Esophagus (tissue), 2 donors: ENCODE results near the gene SEC31B. TPM values are rescaled to one million over a fixed set of nuclear protein-coding genes. Genes with fewer than 3 reads are reported as not detected.

Experiments used
- H3K27ac ChIP-seq, 2 donors: one replicate each; pipeline ENCODE4 v1.5.1; 2013; ENCODE audit warnings: low read depth in 2 of 2, mild to moderate bottlenecking in 2 of 2, inconsistent platforms in 1 of 2, low read length in 1 of 2, moderate library complexity in 1 of 2
- H3K27me3 ChIP-seq, 2 donors: one replicate each; pipeline ENCODE4 v1.6.1; 2013; ENCODE audit warnings: low read length in 2 of 2, control low read depth in 1 of 2, mild to moderate bottlenecking in 1 of 2; ENCODE audit not compliant: insufficient read depth in 2 of 2, control insufficient read depth in 1 of 2
- H3K36me3 ChIP-seq, 2 donors: one replicate each; pipeline ENCODE4 v1.6.1; 2013; ENCODE audit warnings: low read length in 1 of 2; ENCODE audit not compliant: control insufficient read depth in 2 of 2, insufficient read depth in 2 of 2
- H3K4me1 ChIP-seq, 2 donors: one replicate each; pipeline ENCODE4 v1.6.1; 2013; ENCODE audit warnings: low read length in 1 of 2; ENCODE audit not compliant: control insufficient read depth in 2 of 2, insufficient read depth in 2 of 2
- H3K4me3 ChIP-seq, 2 donors: one replicate each; pipeline ENCODE4 v1.5.1; 2013; ENCODE audit warnings: low read length in 2 of 2, mild to moderate bottlenecking in 2 of 2, low read depth in 1 of 2, moderate library complexity in 1 of 2
- H3K9me3 ChIP-seq, 2 donors: one replicate each; pipeline ENCODE4 v1.6.1; 2013; ENCODE audit warnings: mild to moderate bottlenecking in 2 of 2, low read depth in 1 of 2, low read length in 1 of 2, moderate library complexity in 1 of 2; ENCODE audit not compliant: control insufficient read depth in 2 of 2, insufficient read depth in 1 of 2
- WGBS, 2 donors: extraction: QIAGEN DNeasy Blood & Tissue Kit; methylation state at CpG; one replicate each; pipeline ENCODE4 v1.1.7; 2013; 5-methylcytosine and 5-hydroxymethylcytosine counted together
- polyA plus RNA-seq, 2 donors: library from polyadenylated mRNA; stranded (reverse); fragments of 200-250 nt; gene quantifications; one replicate each; pipeline ENCODE4 v1.2.3, GENCODE V29; 2013
- donor health status: healthy with polysubstance abuse.
- donor health status: Bipolar disorder and iron deficiency.

Gene SEC31B
- polyA plus RNA-seq, 2 donors: 3.6 to 9.1 TPM

DNA sequence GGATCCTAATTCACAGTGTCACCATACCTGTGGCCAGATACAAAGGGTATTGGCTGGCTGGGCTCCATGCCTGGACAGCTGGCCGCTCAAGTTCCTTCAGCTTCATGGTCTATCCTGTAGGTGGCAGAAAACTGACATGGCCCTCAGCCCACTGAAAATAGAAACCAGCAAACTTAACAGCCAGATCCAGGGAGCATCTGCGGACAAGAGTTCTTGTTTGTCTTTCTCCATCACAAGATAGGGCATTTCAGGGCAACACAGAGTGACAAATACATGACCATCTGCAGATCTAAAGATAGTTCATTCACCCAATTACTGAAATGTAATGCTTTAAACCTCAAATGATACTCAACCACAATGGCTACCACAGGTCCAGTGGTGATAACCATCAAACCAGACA is 2.8 kb downstream of the SEC31B start:
- Histone ChIP-seq H3K27ac (no peak overlapping the region), H3K27me3 (no peaks in the 10 kb centered on the region), H3K9me3 (no peaks in the 10 kb centered on the region), H3K4me1 (peaks cover 0 to 3% of the 10 kb centered on the region in 2 donors), H3K36me3 (peaks cover 3 to 4% of the 10 kb centered on the region in 2 donors), H3K4me3 (no peak overlapping the region)
- WGBS, 2 donors: 87 to 93% methylated on average over 2 of the region's 2 CpGs

DNA sequence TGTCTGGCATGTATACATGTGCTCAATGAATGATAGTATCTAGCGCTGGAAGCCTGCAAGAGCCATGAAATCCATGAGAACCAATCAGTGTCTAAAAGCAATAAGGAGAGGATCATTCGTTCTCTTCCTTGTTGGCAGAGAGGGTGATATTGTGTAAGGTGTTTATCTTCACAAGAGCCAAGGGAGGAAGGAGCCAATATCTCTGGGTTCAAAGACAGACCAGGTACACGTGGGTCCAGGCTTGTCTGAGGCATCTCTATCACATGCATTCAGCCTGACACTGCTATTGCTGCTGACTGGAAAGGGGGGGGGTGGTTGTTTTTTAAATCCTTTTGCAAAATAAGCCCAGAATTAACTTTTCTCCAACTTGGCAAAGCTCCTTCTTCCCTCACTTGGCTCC is 4.0 kb downstream of the SEC31B start:
- WGBS, 2 donors: 60 to 63% methylated on average over 3 of the region's 3 CpGs
- no peaks in the 10 kb centered on the region for H3K9me3 ChIP-seq
- no peak overlapping the region for H3K4me3 ChIP-seq
- H3K27me3 ChIP-seq: no peaks in the 10 kb centered on the region
- H3K4me1 ChIP-seq: peaks cover 0 to 5% of the 10 kb centered on the region in 2 donors
- peaks cover 3 to 4% of the 10 kb centered on the region in 2 donors for H3K36me3 ChIP-seq
- no peak overlapping the region for H3K27ac ChIP-seq

DNA sequence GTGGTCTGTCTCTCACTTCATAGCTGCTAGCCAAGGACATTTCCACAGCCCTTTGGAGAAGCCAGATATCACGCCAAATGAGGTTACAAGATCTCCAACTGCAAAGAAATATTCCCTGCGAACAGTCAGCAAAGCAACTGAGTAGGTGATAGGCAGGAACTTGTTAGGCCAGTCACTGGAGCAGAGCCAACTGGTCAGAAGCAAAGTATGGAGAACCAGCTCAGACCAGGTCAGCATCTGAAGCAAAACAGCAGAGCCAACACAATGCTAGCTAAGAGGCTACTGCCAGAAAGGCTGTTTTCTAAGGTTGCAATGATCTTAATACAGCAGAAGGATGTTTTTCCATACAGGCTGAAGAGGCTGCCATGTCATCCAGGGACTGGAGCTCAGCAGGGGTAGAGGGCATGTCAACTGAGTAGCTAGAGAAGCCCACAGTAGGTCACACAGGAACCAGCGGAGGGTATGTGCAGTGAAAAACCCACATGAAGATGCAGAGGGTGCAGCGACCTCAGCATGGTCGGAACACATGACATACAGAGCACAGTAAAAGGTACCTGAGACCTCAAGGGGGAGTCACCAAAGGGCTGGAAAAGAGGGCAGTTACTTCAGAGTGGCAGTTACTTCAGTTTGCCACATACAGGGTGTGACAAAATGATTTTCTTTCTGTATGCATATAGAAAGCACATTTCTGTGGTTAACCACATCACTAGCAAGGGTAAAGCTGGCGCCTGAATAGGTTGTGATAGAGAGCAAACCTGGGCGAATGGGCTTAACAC is 8.9 kb downstream of the SEC31B start:
- 80 to 81% methylated on average over 7 of the region's 7 CpGs for WGBS, 2 donors
- Histone ChIP-seq H3K27me3 (no peaks in the 10 kb centered on the region), H3K27ac (no peak overlapping the region), H3K4me3 (no peak overlapping the region), H3K36me3 (peaks cover 2 to 15% of the 10 kb centered on the region in 2 donors), H3K9me3 (no peaks in the 10 kb centered on the region), H3K4me1 (peaks cover 0 to 5% of the 10 kb centered on the region in 2 donors)

DNA sequence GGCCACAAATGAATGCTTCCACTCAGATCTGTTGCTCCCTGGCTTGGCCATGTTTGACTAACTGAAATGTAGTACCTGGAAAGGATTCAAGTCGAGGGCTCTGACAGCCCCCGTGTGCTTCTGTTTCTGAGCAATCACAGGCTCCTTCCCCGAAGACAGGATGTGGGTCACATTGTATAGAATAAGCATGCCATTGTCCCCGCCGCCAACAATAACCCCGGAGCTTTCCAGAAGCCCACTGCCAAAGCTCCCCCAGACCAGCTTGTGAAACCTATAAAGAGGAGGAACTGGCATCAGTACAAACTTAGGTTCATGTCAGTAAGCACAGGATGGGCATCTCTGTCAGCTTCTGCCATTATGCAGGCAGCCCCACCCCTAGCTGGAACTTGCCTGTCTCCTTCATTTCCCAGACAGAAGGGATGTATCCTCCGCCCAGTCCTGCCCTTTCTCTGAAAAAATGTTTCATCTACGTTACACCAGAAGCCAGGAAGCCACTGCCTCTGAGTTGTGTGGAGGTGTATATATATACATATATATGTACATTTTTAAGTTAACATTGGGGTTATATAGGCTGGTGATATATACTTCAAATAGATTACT is 10.3 kb downstream of the SEC31B start:
- Histone ChIP-seq H3K9me3 (no peaks in the 10 kb centered on the region), H3K4me1 (peaks cover 0 to 5% of the 10 kb centered on the region in 2 donors), H3K27me3 (no peaks in the 10 kb centered on the region), H3K36me3 (peaks cover 0 to 20% of the 10 kb centered on the region in 2 donors), H3K27ac (no peak overlapping the region), H3K4me3 (no peak overlapping the region)
- WGBS, 2 donors: 67 to 76% methylated on average over 8 of the region's 8 CpGs

DNA sequence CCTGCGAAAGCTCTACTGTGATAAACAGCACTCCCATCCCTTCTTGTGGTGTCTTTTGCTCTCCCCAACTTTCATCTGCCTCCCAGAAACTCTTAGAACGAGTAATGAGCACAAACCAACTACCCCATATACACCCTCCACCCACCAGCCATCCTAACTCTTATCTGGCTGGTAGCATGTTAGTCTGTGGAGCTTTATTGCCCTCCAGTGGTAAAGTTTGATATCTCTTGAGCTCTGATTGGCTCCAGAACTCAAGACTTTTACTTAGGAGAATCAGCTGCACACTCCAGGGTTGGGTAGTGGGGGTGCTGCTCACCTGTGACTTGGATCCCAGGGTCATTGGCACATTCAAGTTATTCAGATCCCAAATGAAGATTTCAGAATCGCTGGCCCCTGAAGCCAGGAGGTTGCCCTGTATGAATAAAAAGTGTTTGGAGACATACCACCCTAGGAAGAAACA is 10.9 kb downstream of the SEC31B start:
- Histone ChIP-seq H3K27ac (no peak overlapping the region), H3K4me1 (peaks cover 0 to 5% of the 10 kb centered on the region in 2 donors), H3K4me3 (no peak overlapping the region), H3K27me3 (no peaks in the 10 kb centered on the region), H3K9me3 (no peaks in the 10 kb centered on the region), H3K36me3 (peaks cover 0 to 20% of the 10 kb centered on the region in 2 donors)
- WGBS, 2 donors: 55 to 58% methylated on average over 3 of the region's 3 CpGs

DNA sequence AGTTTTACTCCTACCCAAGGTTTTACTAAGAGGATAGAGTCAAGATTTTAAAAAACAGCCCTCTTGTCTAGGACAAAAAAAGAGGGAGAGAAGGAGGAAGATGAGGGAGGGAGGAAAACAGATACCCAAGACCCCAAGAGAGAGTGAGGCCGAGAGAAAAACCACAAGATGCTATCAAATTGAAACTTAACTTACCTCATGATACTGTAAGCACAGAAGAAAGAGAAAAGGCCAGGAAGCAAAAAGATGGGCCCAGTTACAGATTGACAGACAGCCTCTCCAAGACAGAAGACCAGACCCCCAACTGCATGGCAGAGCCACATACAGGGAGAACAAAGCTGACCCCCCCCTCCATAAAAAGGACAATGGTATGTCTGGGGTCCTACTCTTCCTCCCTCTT is 11.4 kb downstream of the SEC31B start:
- 38 to 65% methylated on average over 1 of the region's 1 CpG for WGBS, 2 donors
- H3K4me1 ChIP-seq: peaks cover 0 to 5% of the 10 kb centered on the region in 2 donors
- H3K4me3 ChIP-seq: no peak overlapping the region
- no peak overlapping the region for H3K27ac ChIP-seq
- peaks cover 0 to 20% of the 10 kb centered on the region in 2 donors for H3K36me3 ChIP-seq
- no peaks in the 10 kb centered on the region for H3K9me3 ChIP-seq
- H3K27me3 ChIP-seq: no peaks in the 10 kb centered on the region

DNA sequence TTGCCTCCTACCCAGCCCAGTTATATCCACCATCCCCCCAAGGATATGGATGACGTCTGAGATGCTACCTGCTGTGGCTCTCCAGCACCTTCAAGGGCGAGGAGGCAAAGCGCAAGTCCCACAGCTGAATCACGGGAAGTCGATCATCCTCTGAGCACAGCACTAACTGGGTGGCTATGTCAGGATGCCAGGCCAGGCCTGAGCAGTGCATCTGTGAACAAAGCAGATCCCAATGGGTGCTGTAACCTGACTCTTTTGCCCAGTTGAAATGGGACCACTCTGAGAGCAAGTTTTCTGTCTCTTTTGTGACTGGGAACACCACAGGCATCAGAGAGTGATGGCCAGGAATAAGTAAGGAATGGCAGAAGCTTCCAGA is 12.3 kb downstream of the SEC31B start:
- Histone ChIP-seq H3K9me3 (no peaks in the 10 kb centered on the region), H3K27me3 (no peaks in the 10 kb centered on the region), H3K27ac (no peak overlapping the region), H3K36me3 (peaks cover 0 to 20% of the 10 kb centered on the region in 2 donors), H3K4me1 (peaks cover 0 to 5% of the 10 kb centered on the region in 2 donors), H3K4me3 (no peak overlapping the region)
- WGBS, 2 donors: 92% methylated on average over 5 of the region's 5 CpGs

DNA sequence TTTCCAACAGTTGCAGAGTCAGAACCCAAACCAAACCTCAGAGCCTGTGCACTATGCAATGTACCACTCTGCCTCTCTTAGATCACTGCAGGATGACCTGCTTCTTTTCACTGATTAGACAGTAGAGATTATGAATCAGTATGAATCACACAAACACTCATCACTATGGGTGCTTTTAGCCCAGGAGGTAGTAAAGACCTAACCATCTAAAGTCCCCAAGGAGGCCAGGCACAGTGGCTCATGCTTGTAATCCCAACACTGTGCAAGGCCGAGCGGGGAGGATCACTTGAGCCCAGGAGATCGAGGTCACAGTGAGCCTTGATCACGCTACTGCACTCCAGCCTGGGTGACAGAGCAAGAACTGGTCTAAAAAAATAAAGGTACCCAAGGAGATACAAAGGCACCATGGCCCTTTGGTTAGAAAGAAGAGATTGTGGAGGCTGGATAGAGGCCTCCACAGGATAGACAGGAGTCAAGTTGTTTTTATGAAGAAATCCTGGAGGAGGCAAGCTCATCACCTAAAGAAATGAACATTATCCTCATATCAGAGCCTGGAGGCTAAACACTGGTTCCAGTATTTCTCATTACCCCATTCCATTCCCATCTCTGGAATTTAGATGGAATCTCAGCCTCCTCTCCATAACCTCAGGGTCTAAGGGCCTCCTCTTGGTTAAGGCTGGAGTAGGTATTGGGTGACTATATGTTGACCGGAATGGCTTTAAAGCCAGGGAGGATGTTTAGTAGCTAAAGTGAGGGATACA is 12.9 kb downstream of the SEC31B start:
- Histone ChIP-seq H3K4me1 (peaks cover 0 to 5% of the 10 kb centered on the region in 2 donors), H3K9me3 (no peaks in the 10 kb centered on the region), H3K27me3 (no peaks in the 10 kb centered on the region), H3K27ac (no peak overlapping the region), H3K4me3 (no peak overlapping the region), H3K36me3 (peaks cover 5 to 24% of the 10 kb centered on the region in 2 donors)
- WGBS, 2 donors: 97 to 98% methylated on average over 5 of the region's 5 CpGs

DNA sequence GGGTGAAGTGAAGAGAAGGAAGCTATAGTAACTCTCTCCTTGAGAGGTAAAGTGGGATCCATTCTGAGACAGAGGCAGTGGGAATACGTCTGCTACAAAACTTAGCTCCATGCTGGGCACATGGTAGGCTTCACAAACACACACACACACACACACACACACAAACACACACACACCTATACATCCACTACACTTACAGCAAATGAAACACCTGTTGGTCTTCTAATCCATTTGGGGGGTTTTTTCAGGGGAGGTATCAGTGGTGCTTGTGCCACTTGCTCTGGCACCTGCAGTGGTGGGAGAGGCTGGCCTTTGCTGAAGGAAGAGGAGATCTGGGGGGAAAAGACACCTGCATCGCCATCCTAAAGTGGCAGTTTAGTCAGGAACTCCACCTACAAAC is 14.5 kb downstream of the SEC31B start:
- H3K4me1 ChIP-seq: no peaks in the 10 kb centered on the region
- 95 to 96% methylated on average over 2 of the region's 2 CpGs for WGBS, 2 donors
- H3K27me3 ChIP-seq: no peaks in the 10 kb centered on the region
- peaks cover 5 to 24% of the 10 kb centered on the region in 2 donors for H3K36me3 ChIP-seq
- H3K4me3 ChIP-seq: no peak overlapping the region
- no peak overlapping the region for H3K27ac ChIP-seq
- H3K9me3 ChIP-seq: no peaks in the 10 kb centered on the region
